GM10266 (cell line): ENCODE results near the gene STKLD1.
A peak's percentile ranks its signal among the peaks of the same experiment; 100 is the strongest.

Source experiments
- DNase-seq: peaks from one replicate; pipeline ENCODE4 v3.0.0; 2012; ENCODE audit errors: extremely low spot score
- TF ChIP-seq, protein P1 (sequence below): IDR thresholded peaks from 2 replicates; pipeline ENCODE4 v1.5.1; 2012; ENCODE audit warnings: mild to moderate bottlenecking, low read depth; ENCODE audit not compliant: control insufficient read depth, insufficient read depth; ENCODE audit errors: missing control alignments

The STKLD1 gene

DNA sequence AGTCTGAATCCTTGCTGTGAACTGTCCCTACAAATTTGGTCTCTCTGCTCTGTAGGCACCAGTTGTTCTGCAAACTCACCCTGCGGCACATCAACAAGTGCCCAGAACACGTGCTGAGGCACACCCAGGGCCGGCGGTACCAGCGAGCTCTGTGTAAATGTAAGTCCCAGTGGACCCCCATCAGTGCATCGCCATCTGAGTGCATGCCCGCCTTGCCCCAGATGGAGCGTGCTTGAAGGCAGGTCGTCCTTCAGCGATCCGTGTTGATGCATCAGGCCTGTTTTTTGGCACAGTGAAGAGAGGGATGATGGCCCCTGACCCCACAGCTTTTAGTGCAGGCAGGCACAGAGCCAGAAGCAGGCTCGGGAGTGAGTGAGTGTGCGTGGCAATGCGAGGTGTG lies 18.5 kb upstream of the STKLD1 start:
- TF ChIP-seq, protein P1, sequence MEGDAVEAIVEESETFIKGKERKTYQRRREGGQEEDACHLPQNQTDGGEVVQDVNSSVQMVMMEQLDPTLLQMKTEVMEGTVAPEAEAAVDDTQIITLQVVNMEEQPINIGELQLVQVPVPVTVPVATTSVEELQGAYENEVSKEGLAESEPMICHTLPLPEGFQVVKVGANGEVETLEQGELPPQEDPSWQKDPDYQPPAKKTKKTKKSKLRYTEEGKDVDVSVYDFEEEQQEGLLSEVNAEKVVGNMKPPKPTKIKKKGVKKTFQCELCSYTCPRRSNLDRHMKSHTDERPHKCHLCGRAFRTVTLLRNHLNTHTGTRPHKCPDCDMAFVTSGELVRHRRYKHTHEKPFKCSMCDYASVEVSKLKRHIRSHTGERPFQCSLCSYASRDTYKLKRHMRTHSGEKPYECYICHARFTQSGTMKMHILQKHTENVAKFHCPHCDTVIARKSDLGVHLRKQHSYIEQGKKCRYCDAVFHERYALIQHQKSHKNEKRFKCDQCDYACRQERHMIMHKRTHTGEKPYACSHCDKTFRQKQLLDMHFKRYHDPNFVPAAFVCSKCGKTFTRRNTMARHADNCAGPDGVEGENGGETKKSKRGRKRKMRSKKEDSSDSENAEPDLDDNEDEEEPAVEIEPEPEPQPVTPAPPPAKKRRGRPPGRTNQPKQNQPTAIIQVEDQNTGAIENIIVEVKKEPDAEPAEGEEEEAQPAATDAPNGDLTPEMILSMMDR: no peak
- no peak for DNase-seq

DNA sequence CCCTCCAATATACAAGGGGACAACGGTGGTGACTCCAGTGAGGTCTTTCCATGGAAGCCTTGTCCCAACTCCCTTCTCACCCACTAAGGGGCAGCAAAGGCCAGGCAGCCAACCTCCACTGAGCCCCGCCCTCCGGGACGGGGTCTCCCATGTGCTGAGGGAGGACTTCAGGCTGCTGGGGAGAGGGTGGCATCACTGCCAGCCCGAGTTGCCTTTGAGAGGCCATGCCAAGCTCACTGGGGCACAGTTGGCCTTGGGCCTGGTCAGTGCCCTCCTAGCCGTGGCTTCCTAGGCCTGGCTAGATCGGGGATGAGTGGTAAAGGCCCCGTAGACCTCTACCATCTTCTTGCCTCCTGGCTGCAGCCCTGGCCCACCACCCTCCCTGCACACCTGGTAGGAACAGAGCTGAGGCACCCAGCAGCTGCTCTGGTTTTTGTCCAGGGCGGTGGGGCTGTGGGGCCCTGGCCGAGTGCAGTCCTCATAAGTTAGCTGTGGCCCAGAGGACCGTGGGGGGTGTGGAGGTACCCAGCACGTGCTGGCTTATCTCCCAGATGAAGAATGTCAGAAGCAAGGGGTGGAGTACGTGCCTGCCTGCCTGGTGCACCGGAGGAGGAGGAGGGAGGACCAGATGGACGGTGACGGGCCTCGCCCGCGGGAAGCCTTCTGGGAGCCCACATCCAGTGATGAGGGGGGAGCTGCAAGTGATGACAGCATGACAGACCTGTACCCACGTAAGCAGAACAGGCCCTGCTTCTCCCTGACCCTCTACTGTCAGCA lies 16.6 kb upstream of the STKLD1 start:
- TF ChIP-seq, protein P1: peak; percentile 26
- no peak for DNase-seq

DNA sequence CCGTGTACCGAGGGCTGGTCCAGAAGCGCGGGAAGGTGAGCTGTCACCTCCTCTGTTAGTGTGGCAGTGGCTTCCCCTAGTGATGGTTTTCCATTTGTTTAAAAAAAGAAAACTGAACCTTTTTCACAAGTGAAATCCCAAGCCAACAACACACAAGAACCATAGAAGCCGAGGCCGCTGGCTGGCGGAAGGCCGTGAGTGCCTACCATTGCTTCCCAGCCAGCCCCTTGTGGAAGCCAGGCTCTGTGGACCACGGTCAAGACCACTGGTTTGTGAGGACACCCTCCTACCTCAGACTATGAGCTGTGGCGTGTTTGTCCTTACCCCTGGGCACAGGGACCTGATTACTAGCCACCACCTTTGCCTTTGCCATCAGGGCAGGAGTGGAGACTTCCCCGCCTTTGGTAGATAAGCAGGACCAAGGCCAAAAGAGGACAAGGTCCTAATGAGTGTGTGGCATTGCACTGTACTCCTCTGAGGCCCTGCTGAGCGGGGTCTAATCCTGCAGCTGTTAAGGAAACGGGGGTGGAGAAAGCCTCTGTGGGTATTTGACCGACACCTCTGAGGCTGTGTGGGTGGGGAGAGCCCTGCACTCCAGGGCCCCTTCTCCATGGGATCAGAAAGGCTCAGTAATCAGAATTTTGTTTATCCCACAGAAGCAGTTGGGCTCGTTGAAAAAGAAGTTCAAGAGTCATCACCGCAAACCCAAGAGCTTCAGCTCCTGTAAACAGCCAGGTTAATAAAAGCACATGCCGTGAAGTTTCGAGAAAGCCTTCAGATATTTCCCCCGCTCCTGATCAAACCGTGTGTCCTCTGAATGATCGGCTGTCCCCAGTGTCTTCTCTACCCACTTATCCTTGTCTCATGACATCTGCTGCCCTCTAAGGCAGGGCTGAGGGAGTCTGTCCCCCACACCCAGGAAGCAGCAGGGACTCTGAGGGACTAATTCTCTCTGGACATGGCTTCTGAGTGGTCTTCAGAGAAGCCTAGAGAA lies 15.5 kb upstream of the STKLD1 start:
- DNase-seq: no peak
- TF ChIP-seq, protein P1: no peak

DNA sequence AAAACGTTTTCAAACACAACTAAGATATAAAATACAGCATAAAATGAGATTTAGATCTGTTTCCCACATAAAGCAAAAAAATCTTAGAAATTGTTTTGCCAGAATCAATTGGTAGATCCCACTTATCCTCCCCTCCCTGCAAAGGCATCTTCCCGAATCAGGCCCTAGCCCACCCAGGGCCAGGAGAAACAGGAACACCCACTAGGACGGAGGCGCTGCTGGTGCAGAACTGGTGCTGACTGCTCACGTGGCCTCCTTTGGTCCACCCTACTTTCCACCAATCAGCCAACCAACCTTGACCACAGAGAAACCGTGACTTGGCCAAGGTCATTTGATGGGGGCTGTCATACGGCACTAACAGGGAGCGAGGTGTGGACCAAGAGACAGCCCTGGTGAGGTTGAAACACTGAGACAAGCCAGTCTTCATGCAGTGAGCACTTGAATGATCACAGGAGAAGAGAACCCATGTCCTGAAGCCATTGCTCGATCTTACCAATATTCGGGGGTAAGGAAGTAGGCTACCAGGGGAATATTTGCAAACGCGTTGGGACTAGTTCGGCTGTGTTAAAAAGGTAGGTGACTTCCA lies 14.6 kb upstream of the STKLD1 start:
- TF ChIP-seq, protein P1: no peak
- DNase-seq: no peak

DNA sequence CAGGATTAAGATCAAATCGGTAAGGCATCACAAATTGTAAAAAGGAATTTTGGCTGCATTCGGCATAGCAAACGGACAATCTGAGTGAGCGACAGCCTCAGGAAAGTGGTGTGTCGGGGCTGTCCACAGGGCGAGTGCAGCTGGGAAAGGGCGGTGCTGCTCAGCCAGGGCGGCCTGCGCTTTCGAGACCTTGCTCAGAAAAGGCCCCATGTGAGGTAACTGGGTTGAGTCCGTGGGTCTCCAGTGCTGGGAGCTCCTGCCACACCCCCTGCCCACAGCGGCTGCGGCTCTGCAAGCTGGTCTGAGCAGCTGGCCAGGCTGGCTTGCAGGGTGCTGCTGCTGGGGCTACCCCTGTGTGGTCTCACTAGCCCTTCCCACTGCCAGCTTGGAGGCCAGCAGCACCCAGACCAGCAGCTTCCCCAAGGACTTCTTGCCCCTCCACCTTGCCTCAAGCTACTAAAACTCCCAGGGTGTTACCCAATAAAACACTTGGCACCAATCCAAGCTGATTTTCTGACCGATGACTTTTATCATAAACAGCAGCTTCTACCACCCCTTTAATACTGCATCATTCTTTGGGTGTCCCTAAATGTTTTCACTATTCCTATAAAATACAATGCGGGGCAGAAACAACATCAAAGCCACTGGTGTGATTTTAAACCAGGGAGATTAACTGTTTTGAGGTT lies 13.7 kb upstream of the STKLD1 start:
- TF ChIP-seq, protein P1: no peak

DNA sequence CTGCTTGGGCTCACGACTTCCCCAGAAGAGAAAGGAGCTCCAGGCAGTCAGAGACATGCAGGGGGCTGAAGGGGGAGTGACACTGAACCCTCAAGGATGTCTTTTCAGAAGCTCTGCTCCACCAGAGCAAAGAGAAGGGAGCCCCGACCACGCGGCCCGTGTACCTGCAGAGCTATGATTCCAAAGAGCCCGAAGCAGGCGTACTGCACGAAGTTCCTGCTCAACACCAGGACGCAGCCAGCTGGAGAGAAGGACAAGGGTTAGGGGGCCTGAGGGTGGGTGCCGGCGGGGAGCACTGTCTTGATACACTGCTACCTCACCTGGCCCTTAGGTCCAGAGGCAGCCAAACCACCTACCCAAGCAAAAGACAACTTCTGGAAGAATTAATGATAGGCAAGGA lies 9.7 kb upstream of the STKLD1 start:
- no peak for DNase-seq
- TF ChIP-seq, protein P1: no peak

More for the DNA sequence above, 13.7 kb upstream of the STKLD1 start:
- DNase-seq: no peak
